ENCODE results near the gene NPRL2.

NPRL2 gene

DNA sequence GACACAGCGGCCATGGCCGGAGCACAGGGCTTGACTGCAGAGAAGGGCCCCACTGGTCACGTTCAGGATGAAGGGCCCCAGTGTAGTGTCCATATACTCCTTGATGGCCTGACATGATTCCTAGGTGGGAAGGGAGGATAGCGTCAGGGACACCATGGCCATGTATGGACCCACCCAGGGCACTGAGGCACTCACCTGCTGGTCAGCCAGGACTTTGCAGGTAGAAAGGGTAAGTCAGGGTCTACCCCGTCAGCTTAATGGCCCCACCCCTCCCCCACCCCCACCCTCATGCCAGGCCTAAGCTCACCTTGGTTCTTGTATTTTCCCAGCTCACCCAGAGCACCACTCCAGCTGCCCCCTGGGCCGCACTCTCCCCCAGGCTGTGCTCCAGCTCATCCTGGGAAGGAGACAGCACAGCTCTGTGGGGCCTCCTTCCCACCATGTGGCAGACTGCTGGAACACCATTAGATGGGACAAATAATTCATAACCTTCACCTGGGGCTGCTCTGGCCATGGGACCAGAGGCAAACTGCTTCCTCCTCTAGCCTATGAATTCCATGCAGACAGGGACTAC is 49.8 kb downstream of the NPRL2 start:
- TF ChIP-seq, protein P1, sequence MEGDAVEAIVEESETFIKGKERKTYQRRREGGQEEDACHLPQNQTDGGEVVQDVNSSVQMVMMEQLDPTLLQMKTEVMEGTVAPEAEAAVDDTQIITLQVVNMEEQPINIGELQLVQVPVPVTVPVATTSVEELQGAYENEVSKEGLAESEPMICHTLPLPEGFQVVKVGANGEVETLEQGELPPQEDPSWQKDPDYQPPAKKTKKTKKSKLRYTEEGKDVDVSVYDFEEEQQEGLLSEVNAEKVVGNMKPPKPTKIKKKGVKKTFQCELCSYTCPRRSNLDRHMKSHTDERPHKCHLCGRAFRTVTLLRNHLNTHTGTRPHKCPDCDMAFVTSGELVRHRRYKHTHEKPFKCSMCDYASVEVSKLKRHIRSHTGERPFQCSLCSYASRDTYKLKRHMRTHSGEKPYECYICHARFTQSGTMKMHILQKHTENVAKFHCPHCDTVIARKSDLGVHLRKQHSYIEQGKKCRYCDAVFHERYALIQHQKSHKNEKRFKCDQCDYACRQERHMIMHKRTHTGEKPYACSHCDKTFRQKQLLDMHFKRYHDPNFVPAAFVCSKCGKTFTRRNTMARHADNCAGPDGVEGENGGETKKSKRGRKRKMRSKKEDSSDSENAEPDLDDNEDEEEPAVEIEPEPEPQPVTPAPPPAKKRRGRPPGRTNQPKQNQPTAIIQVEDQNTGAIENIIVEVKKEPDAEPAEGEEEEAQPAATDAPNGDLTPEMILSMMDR (IDR thresholded peaks at IDR 0.05), result no peak

DNA sequence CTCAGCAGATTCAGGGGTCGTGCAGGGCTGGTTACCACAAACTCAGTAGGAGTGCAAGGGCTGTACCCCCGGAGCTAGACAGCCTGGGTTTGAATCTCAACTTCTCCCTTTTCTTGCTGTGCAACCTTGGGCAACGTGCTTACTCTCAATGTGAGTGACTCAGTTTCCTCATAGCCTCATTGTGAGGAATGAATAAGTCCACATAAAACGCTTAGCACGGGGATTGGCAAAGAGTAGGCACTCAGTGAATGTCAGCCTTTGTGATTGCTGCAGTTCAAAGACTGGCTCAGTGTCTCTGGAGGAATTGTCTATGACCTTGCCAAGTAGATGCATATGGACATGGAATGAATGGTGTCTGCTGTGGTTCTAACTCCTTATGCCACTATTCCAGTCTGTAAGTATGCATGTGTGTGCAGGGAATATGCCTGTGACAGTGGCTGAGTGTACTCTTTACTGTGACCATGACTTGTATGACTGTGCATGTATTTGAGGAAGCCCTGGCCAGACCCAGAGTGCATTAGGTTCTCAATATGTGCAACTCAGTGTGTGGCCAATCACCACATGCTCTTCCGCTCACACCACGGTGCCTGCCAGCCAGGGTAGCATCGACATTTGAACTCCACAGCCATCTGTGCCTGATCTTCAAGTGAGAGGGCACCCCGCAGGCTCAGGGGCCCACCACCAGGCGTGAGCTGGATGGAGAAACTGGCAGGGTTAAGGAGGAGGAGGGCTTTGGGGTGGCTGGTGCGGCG is 50.5 kb downstream of the NPRL2 start:
- TF ChIP-seq, protein P1 (IDR thresholded peaks at IDR 0.05), result no peak

DNA sequence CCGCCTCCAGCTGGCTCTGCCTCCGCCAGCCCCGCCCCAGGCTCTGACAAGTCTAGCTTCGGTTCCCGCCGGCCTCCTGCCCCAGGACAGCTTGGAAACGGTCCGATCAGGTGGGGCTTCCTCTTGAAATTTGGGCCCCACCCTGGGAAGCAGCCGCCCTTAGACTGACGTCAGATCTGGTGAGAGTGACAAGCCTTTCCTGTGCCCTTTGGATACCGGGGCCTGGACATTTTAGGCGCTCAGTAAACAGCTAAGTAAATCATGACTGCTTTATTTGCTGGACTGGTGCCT is 51.0 kb downstream of the NPRL2 start:
- TF ChIP-seq, protein P1 (IDR thresholded peaks at IDR 0.05), result no peak

DNA sequence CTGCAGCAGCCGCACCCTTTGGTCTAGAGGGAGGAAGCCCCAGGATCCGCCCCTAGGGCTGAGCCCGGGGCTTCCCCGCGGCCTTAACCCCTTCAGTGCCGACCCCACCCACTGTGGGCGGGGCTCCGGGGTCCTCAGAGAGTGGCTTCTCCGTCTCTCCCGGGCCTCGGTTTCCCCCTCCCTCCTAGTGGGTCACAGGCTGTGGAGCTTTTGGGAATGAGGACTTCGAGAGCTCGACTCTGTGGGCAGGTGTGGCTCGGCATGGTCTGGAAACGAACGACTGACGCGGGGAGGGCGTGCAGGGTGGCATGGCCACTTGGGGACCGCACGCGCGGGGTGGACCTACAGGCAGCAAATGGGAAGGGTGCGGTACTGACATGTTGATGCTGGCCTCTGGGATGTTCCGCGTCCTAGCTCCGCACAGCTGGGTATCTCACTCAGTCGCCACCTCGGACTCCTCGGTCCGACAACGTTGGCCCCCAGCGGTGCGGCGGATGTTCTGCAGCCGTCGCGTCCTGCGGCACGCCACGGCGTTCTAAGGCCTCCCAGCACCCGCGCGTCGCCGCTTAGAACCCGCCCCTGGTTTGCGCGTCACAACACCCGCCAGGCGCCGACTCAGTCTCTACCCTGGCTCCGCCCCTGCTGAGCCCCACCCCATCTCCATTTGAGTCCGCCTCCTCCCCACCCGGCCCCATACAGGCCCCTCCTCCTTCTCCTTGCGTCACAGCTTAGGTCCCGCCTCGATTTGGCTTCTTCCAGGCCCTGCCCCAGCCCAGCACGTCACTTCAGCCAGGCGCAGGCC is 51.5 kb downstream of the NPRL2 start, which contains the start of the genes HYAL3 and NAA80:
Gene HYAL3, minus strand, starts transcription at position 570 of the 802 bp plus-strand sequence. CDS start 3,803 bp downstream, outside the sequence.
Gene NAA80, minus strand, starts transcription at position 570 of the 802 bp plus-strand sequence. CDS start 1,942 bp downstream, outside the sequence.
- TF ChIP-seq, protein P1 (IDR thresholded peaks at IDR 0.05), result peak; percentile 40; the same call in 1 of the 2 replicates

DNA sequence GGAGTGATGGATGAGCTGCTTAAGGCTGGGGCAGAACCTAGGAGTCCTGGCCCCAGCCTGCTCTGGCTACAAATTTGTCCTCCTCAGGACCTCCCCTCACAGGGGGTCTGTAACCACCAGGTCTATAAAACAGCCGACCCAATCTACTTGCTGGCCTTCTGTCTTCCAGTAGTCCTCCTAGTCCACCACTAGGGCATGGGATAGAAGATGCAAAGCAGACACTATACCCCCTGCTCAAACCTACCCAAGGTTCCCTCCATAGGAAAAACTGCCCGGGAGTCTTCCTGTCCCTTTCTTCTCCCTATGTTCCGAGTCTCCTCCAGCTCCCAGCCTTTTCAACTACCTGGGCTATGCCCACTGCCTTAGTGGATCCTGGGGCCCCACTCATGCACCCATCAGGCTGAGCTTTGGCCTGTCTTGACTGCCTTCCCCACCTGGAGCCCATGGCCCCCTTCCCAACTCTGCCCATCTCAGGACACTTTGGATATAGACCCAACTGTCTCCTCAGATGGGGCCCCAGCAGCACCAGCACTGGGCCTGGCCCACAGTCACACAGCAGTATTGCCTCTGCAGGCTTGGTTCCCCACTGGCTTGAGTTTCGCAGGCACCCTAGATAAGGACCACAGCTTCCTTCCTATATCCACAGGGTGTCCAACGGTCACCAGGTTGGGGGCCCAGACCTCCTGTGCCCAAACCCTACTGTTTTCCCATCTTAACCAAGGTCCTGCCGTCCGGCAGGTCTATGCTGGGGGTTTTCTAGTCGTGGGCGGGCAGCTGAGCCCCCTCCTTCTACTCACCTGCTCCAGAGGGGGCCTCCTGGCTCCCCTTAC is 52.5 kb downstream of the NPRL2 start:
- TF ChIP-seq, protein P1 (IDR thresholded peaks at IDR 0.05), result no peak

DNA sequence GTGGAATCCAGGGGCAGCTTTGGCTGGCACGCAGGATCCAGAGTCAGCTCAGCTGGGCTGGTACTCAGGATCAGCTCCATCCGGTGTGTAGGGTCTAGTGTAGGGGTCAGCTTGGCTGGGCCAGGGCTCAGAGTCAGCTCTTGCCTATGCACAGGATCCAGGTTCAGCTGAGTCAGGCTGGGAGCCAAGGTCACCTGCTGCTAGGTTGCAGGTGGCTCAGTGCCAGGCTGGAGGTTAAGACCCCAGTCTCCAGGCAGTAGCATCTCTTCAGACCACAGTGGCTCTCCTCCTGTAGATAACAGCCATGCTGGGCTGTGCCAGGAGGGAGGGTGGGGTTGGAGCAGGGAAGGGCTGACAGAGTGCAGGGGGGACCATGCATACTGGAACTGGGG is 53.2 kb downstream of the NPRL2 start:
- TF ChIP-seq, protein P1 (IDR thresholded peaks at IDR 0.05), result no peak

Data from LNCAP (cell line).